Pulmonary artery endothelial cell (primary cell): ENCODE measurements around the gene DYRK1A. TPM values are rescaled to one million over a fixed set of nuclear protein-coding genes. Genes with fewer than 3 reads are reported as not detected.
"Not testable (repeated sequence)": the region's sequence is repeated elsewhere in the genome, so short reads cannot be mapped to it uniquely, and the experiment has no call there.

Source experiments
- DNase-seq: peaks from one replicate; pipeline ENCODE4 v3.0.0-alpha.2; 2011; ENCODE audit warnings: low read depth, low spot score
- total RNA-seq: library from RNA; depleted of rRNA; stranded (reverse); fragments of >200 nt; gene quantifications from 2 replicates; pipeline ENCODE4 v1.2.3, GENCODE V29; 2014

DYRK1A gene
- total RNA-seq, 1 donor from 2014 or later: 51.6 TPM

GRCh38 chr21:37527716-37528115 lies 161.1 kb downstream of the DYRK1A start:
- DNase-seq: no peak

GRCh38 chr21:37528150-37528937 lies 161.8 kb downstream of the DYRK1A start:
- no peak for DNase-seq

GRCh38 chr21:37529649-37530048 lies 163.1 kb downstream of the DYRK1A start:
- no peak for DNase-seq

GRCh38 chr21:37530901-37531351 lies 164.4 kb downstream of the DYRK1A start:
- no peak for DNase-seq

- no peak for DNase-seq
These were observed 164.9 kb downstream of the DYRK1A start for GRCh38 chr21:37531431-37531932.

GRCh38 chr21:37532868-37533780 lies 166.6 kb downstream of the DYRK1A start:
- no peak for DNase-seq

GRCh38 chr21:37534431-37534830 lies 167.9 kb downstream of the DYRK1A start:
- no peak for DNase-seq

- DNase-seq: no peak
These were observed 168.6 kb downstream of the DYRK1A start for GRCh38 chr21:37535130-37535529.

- DNase-seq: no peak
These were observed 169.1 kb downstream of the DYRK1A start for GRCh38 chr21:37535672-37536071.

GRCh38 chr21:37536616-37537278 lies 170.2 kb downstream of the DYRK1A start:
- no peak for DNase-seq

- no peak for DNase-seq
These were observed 170.9 kb downstream of the DYRK1A start for GRCh38 chr21:37537391-37537996.

GRCh38 chr21:37538971-37539590 lies 172.5 kb downstream of the DYRK1A start:
- no peak for DNase-seq

- DNase-seq: not testable (repeated sequence)
These were observed 174.6 kb downstream of the DYRK1A start for GRCh38 chr21:37541128-37541527.

GRCh38 chr21:37542512-37542911 lies 175.9 kb downstream of the DYRK1A start:
- no peak for DNase-seq

- no peak for DNase-seq
These were observed 179.8 kb downstream of the DYRK1A start for GRCh38 chr21:37546299-37546908.

GRCh38 chr21:37546949-37547614 lies 180.5 kb downstream of the DYRK1A start:
- DNase-seq: no peak

GRCh38 chr21:37547615-37548200 lies 181.1 kb downstream of the DYRK1A start:
- peak; percentile 27 for DNase-seq

- DNase-seq: no peak
These were observed 182.0 kb downstream of the DYRK1A start for GRCh38 chr21:37548521-37548981.

- not testable (repeated sequence) for DNase-seq
These were observed 183.2 kb downstream of the DYRK1A start for GRCh38 chr21:37549730-37550129.
